ENCODE data around the gene PSAPL1.
A peak's percentile ranks its signal among the peaks of the same experiment; 100 is the strongest.

PSAPL1 gene

GRCh38 chr4:7434766-7435150 lies at the start of gene PSAPL1:
TSS of gene PSAPL1 (minus strand) at chr4:7434930. CDS start at chr4:7434879, 51 bp downstream.
- no peak for DNase-seq

DNA sequence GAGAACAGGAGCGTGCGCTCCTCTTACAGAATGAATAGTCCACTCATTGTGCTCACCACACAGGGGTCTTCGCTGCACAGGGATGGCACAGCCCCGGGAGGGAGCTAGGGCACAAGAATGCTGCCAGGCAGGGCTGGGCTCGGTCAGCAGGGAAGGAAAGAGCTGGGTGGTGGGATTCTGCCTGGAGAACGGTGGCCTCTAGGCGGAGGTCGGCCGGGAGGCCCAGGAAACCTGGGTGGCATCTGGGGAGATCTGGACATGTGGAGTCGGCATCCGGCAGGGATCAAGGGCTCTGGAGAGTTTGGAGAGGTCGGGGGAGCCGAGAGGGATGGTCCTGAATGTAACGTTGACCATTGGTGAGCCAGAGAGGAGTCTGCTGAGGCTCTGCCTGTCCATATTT lies 46.5 kb upstream of the PSAPL1 start:
- DNase-seq, result no peak

- no peak for DNase-seq
Measured at GRCh38 chr4:7480423-7480822, 45.7 kb upstream of the PSAPL1 start.

DNA sequence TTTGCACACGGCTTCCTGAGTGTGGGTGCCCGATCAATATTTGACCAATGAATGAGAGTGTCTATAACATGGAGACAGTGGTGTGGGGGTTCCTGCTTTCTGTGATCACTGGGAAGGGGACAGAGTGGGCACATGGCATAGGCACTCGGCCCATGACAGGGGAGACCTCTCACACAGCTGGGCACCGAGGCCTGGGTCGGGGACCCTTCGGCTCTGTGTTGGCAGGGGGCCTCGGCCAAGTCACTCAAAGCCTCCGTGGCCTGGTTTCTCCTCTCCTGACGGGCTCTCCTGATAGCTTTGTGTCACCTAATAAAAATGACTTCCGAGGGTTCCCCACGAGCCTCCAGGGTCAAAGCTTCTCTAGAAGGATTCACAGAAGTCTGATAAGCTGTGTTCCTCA lies 43.9 kb upstream of the PSAPL1 start:
- DNase-seq, result no peak

DNA sequence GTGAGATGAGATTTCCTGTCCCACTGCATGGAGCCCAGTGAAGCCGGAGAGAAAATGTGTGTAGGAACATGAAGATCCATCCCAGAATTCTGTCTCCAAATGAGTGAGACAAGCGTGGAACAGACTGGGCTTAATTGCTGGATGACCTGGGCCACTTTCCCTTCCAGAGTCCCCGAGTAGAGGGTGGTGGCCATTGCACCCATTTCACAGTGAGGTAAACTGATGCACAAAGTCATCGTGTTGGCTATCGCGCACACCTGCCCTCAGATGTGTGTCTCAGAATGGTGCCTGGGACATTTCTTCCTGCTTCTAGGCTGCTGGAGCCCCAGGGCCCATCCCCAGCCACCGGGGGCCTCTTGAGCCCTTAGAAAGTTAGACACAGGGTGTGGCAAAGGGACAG lies 43.0 kb upstream of the PSAPL1 start:
- DNase-seq, result no peak

GRCh38 chr4:7476820-7477219 lies 42.1 kb upstream of the PSAPL1 start:
- no peak for DNase-seq

DNA sequence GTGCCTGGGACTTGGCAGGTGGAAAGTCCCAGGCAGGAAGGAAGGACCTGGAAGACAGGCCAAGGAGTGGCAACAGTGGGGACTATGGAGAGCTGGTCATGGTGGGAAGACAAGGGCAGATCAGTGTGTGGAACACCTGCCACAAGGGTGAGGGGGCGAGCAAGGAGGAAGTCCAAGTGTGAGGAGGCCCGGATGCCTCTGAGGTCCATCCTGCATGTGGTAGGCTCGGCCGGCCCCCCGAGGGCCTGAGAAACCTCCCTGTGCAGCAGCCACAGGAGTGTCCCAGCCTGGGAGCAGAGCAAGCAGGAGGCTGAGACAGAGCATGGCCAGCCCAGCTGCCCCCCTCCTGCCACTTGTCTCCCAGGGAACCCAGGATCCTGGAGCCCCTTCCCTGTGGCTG lies 40.5 kb upstream of the PSAPL1 start:
- DNase-seq, result no peak

- no peak for DNase-seq
Measured at GRCh38 chr4:7474320-7474719, 39.6 kb upstream of the PSAPL1 start.

GRCh38 chr4:7473081-7473480 lies 38.4 kb upstream of the PSAPL1 start:
- no peak for DNase-seq

GRCh38 chr4:7472442-7473013 lies 37.8 kb upstream of the PSAPL1 start:
- DNase-seq, result no peak

DNA sequence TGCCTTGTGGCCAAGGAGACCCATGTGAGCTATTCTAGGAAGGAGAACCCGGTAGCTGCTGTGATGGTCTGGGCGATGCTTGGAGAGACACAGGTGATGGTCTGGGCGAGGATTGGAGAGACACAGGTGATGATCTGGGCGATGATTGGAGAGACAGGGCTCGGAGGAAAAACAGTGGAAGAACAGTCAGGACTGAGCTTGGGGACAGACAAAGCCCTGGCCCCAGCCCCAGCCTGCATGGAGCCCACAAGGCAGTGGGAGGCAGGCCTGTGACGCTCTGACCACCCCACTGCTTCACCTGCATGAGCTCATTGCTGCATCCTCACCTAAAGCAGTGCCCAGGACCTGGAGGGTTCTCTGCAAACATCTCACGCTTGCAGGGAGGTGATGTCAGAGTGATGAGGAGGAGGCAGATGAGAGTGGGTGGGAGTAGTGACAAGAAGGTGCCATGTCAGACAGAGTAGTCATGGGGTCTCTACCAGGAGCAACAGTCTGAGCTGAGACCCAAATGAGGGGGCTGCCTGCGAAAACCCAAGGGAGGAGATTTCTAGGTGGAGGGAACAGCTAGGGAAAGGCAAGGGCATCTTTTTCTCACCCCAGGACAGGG lies 35.9 kb upstream of the PSAPL1 start:
- DNase-seq, result no peak

DNA sequence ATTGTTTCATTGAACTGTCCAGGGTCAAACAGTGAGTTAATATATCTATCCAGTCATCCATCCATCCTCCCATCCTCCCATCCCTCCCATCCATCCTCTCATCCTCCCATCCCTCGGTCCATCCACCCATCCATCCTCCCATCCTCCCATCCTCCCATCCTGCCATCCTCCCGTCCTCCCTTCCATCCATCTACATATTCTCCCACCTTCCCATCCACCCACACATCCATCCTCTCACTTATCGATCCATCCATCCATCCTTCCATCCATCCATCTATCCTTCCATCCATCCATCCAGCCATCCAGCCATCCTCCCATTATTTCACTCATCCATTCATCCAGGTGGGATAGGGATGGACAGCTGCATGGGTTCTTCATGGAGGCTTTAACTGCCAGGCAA lies 35.4 kb upstream of the PSAPL1 start:
- no peak for DNase-seq

DNA sequence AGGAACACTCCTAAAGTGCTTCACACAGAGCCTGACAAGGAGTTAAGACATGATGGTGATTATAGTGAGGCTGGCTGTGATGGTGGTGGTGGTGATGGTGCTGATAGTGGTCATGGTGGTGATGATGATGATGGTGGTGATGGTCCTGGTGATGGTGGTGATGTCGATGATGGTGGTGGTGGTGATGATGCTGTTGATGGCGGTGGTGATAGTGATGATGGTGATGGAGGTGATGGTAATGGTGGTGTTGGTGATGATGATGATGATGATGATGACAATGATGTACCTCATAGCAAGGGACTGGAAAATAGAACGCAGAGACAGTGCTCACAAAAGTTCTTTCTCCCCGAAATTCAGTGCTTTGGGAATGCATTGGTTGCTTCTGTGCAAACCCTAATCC lies 34.3 kb upstream of the PSAPL1 start:
- no peak for DNase-seq

- no peak for DNase-seq
Measured at GRCh38 chr4:7467471-7467870, 32.7 kb upstream of the PSAPL1 start.

DNA sequence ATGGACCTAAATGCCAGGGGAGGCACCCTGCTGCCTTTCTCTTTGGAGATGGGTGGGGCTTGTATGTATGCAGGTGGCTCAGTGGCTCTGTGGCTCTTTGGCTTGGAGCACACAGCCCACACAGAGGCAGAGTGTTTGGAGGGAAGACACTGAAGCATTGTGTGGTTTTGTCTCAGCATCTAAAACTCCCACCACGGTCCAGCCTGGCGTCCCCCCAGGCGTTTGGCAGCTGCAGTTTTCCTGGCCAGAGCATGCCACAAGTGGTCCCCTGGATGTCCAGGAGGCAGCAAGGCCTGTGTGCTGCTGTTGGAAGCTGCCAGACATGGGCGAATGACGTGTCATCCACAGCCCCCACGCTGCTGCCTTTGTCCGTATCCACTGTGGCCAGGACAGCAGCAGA lies 32.2 kb upstream of the PSAPL1 start:
- no peak for DNase-seq

DNA sequence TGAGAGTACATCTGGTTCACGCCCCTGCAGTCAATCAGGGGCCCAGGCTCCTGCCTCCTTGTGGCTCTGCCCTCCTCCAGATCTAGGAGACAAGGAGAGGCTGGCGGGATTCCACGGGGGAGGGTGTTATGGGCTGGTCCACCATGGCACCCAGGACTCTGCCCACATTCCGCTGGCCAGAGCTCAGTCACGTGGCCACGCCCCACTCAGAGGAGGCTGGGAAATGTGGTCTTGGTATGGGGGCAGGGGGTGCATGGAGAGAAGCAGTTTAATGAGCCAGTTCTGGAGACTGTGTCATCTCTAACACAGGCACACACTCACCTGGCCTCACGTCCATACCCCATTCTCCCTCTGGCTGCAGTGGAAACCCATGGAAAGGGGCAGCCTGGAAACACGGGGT lies 31.5 kb upstream of the PSAPL1 start:
- no peak for DNase-seq

DNA sequence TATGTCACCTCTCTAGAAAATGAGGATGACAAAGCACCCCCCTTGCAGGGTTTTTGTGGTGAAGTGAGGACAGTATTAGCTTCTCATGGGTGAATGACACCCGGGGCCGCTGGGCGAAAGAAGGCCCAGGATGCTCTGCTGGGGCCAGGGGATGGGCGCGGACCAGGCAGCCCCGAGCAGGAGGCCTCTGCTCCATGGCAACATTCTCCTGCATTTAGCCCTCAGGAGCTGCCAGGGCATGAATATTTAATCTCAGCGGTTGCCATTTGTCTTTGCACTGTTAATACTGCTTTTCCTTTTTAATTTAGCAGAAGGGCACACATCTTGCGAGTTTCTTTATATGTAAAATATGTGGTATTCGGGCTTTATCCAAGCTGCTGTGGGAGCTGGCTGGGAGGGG lies 30.3 kb upstream of the PSAPL1 start:
- no peak for DNase-seq

- DNase-seq, result no peak
Measured at GRCh38 chr4:7464259-7464655, 29.5 kb upstream of the PSAPL1 start.

GRCh38 chr4:7463566-7464258 lies 29.0 kb upstream of the PSAPL1 start:
- no peak for DNase-seq

GRCh38 chr4:7462509-7462971 lies 27.8 kb upstream of the PSAPL1 start:
- DNase-seq, result peak; percentile 40

- no peak for DNase-seq
Measured at GRCh38 chr4:7461230-7461629, 26.5 kb upstream of the PSAPL1 start.

DNA sequence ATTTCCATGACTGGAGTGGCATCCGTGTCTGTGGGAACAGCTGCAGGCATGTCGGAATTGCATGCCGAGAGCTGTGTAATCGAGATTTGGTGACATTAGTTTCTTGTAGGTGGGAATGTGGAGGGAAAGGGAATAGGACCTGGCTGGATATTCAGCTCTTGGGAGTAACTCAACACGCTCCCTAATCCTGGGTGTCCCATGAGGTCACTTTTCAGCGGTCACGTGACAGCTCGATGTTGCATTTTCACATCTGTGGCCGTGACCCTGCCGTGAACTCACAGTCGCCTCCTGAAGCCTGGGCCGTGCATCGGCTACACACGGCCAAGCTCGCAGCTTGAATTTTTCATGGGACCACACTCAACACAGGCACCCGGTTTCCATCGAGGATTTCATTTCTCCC lies 25.8 kb upstream of the PSAPL1 start:
- DNase-seq, result no peak

DNA sequence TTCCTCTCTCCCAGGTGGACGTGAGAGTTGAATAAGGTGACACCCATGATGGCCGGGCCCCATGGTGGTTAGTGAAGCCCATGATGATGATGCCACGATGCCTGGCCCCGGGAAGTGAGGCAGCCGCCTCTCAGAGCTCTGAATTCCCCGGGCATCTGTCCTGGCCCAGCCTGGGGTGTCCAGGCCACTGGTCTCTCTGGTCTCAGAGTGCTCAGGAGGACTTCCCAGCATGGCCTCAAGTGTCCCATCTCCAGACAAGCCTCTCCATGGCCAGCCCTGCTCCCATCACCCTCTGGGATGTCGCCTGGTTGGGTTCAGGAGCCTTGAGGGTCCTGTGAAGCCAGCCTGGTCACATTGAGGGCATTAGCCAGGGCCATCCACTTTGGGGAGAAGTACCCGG lies 24.7 kb upstream of the PSAPL1 start:
- no peak for DNase-seq

- DNase-seq, result no peak
Measured at GRCh38 chr4:7458477-7458876, 23.7 kb upstream of the PSAPL1 start.

DNA sequence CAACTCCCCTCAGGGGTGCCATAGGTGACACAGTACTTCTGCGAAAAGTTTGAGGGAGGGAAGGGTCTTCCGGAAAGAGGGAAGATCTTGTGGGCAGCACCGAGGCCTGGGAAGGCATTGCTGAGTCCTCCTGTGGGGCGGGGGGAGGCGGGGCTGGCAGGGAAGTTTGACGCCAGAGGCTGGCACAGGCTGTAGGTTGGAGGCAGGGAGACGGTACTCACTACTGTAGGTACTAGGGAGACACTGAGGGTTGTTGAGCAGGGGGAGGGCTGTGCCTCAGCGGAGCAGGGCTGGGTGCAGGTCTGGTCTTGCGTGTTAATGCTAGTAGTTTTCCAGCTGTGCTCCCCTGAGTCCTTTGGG lies 23.3 kb upstream of the PSAPL1 start:
- no peak for DNase-seq
